ENCODE measurements around the gene PDE6G. TPM values are rescaled to one million over a fixed set of nuclear protein-coding genes. Genes with fewer than 3 reads are reported as not detected.
A peak's percentile ranks its signal among the peaks of the same experiment; 100 is the strongest.

Gene PDE6G
- total RNA-seq, 1 donor from 2014 or later, result 1.2 TPM

GRCh38 chr17:81666342-81667191 lies 10.2 kb upstream of the PDE6G start, which contains the start of the genes CCDC137 and OXLD1:
Gene CCDC137 (plus strand): TSS chr17:81666737. CDS start chr17:81666767, 30 bp downstream.
Gene OXLD1 (minus strand): TSS chr17:81666605. CDS start chr17:81666577, 28 bp downstream.
- Mint-ChIP-seq H3K9me3 (no peaks in the 10 kb centered on the region), H3K27ac (peak within 1 kb of the TSS; percentile 83), H3K4me3 (peak within 1 kb of the TSS; percentile 91), H3K4me1 (peaks cover 28% of the 10 kb centered on the region), H3K36me3 (ENCODE audit: low read depth) (peaks cover 41% of the 10 kb centered on the region), H3K27me3 (no peaks in the 10 kb centered on the region)
- ChIA-PET POLR2A (interaction anchor here (0.5 to 2.2 kb wide), 11 partner anchors 9 to 440 kb away, joined by 3 to 26 read pairs (median 4); partner anchors contain the start of genes ACTG1, ARL16, HGS and MRPL12), CTCF (no interaction called here)
- DNase-seq, result peak; percentile 91
- peak; percentile 98 for ATAC-seq (ENCODE audit: low read depth)
- no peak for TF ChIP-seq CTCF (IDR thresholded peaks at IDR 0.05)
- intact Hi-C loops (cut with micrococcal nuclease), result loop anchor here (1.0 to 2.0 kb wide), 4 partner anchors 17 to 194 kb away; partner anchors contain the start of genes ARL16, MRPL12, NPLOC4 and P4HB

GRCh38 chr17:81666092-81666341 lies 9.7 kb upstream of the PDE6G start:
- intact Hi-C loops (cut with micrococcal nuclease), result loop anchor here (1.0 to 2.0 kb wide), 4 partner anchors 17 to 195 kb away; partner anchors contain the start of genes ARL16, MRPL12, NPLOC4 and P4HB
- Mint-ChIP-seq H3K4me1 (peaks cover 28% of the 10 kb centered on the region), H3K27me3 (no peaks in the 10 kb centered on the region), H3K4me3 (peak overlapping the region; percentile 91), H3K27ac (peak overlapping the region; percentile 82), H3K9me3 (no peaks in the 10 kb centered on the region), H3K36me3 (ENCODE audit: low read depth) (peaks cover 35% of the 10 kb centered on the region)
- no peak for TF ChIP-seq CTCF (IDR thresholded peaks at IDR 0.05)
- no peak for DNase-seq
- no peak for ATAC-seq (ENCODE audit: low read depth)
- POLR2A ChIA-PET, result interaction anchor here (0.5 to 2.2 kb wide), 9 partner anchors 10 to 433 kb away, joined by 3 to 26 read pairs (median 9); partner anchors contain the start of genes ARL16, HGS, MRPL12 and NPLOC4
- CTCF ChIA-PET, result no interaction called here

GRCh38 chr17:81665205-81666091 lies 9.1 kb upstream of the PDE6G start:
- Mint-ChIP-seq H3K27me3 (no peaks in the 10 kb centered on the region), H3K27ac (peak overlapping the region; percentile 82), H3K4me1 (peaks cover 28% of the 10 kb centered on the region), H3K9me3 (no peaks in the 10 kb centered on the region), H3K36me3 (ENCODE audit: low read depth) (peaks cover 31% of the 10 kb centered on the region), H3K4me3 (peak overlapping the region; percentile 91)
- intact Hi-C loops (cut with micrococcal nuclease), result loop anchor here (1.0 to 2.0 kb wide), 4 partner anchors 18 to 195 kb away; partner anchors contain the start of genes ARL16, MRPL12, NPLOC4 and P4HB
- CTCF ChIA-PET, result interaction anchor here (0.8 kb wide), 1 partner anchor 10 kb away, joined by 4 read pairs; no protein-coding TSS in a partner anchor
- DNase-seq (no peak), ATAC-seq (ENCODE audit: low read depth) (peak; percentile 8)
- POLR2A ChIA-PET, result interaction anchor here (0.6 to 2.2 kb wide), 6 partner anchors 12 to 929 kb away, joined by 4 to 26 read pairs (median 8); partner anchors contain the start of genes ARL16, HGS, MRPL12 and NPLOC4
- no peak for TF ChIP-seq CTCF (IDR thresholded peaks at IDR 0.05)

- ATAC-seq (ENCODE audit: low read depth), result no peak
- peaks cover 20% of the 10 kb centered on the region for H3K36me3 Mint-ChIP-seq (ENCODE audit: low read depth)
- H3K4me3 Mint-ChIP-seq, result no peak overlapping the region
- peaks cover 28% of the 10 kb centered on the region for H3K4me1 Mint-ChIP-seq
- H3K9me3 Mint-ChIP-seq, result no peaks in the 10 kb centered on the region
- no peak overlapping the region for H3K27ac Mint-ChIP-seq
- TF ChIP-seq CTCF (IDR thresholded peaks at IDR 0.05), result no peak
- intact Hi-C loops (cut with micrococcal nuclease), result no loop called here
- CTCF ChIA-PET, result no interaction called here
- POLR2A ChIA-PET, result interaction anchor here (0.6 to 0.7 kb wide), 3 partner anchors 30 to 62 kb away, joined by 3 to 4 read pairs (median 3); no protein-coding TSS in a partner anchor
- no peak for DNase-seq
- no peaks in the 10 kb centered on the region for H3K27me3 Mint-ChIP-seq
Measured at GRCh38 chr17:81664051-81664470, 7.7 kb upstream of the PDE6G start.
